ENCODE data around the gene SLC25A30. TPM values are rescaled to one million over a fixed set of nuclear protein-coding genes. Genes with fewer than 3 reads are reported as not detected.

The SLC25A30 gene
- total and polyA plus RNA-seq, 2 of the 13 experiments (the other 11 are each of a cell fraction or from before 2014, with no cell fraction given) = 19.6 to 22.5 TPM

DNA sequence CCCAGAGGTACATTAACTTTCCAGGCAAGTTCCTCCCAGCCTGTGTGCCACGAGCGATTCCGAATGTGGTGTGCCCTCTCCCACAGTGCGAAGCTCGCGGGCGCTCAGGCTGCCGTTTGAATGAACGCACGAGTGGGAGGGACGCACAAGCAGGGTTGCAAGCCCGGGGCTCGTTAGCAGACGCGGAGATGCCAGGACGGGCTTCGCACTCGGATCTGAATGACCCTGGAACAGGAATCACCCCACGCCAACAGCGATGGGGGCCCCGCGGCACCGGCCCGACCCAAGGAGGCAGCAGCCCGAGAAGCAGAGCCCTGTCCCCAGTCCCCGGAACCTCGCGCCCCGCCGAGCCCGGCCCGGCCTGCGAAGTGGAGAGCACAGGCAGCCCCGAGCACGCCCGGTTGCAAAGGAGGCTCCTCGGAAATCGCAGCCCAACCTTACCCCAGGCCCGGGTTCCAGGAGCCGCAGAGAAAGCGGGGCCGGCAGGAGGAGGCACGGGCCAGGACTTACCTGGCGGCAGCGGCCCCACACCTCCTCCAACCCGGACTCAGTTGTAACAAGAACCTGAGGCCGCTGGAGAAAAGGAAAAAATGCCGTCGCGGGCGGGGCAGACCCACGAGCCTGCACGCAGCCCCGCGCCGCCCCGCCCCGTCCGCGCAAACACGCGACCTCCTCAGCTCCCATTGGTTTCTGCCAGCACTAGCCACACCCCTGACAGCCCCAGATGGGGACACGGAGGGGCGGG is at the start of gene SLC25A30 (continued):
- TF ChIP-seq MYPOP (CRISPR knock-in tag; IDR thresholded peaks at IDR 0.05) (peak; percentile 67; the same call in 1 of the 2 replicates), ZNF629 (CRISPR knock-in tag; conservative IDR thresholded peaks at IDR 0.05) (peak; percentile 41; the same call in 1 of the 2 replicates), CREBL2 (CRISPR knock-in tag; IDR thresholded peaks at IDR 0.05; ENCODE audit: borderline replicate concordance) (no peak), GLI4 (CRISPR knock-in tag; IDR thresholded peaks at IDR 0.05; ENCODE audit: borderline replicate concordance) (no peak), ZNF781 (CRISPR knock-in tag; IDR thresholded peaks at IDR 0.05; ENCODE audit: borderline replicate concordance, not compliant biosample characterization) (peak; percentile 63), ZNF224 (CRISPR knock-in tag; IDR thresholded peaks at IDR 0.05) (no peak; the same call in 1 of the 2 replicates), PATZ1 (CRISPR knock-in tag; IDR thresholded peaks at IDR 0.05) (no peak; the same call in 1 of the 2 replicates), GATA4 (IDR thresholded peaks at IDR 0.05; ENCODE audit: borderline replicate concordance, low read depth) (peak; percentile 61; the same call in 1 of the 2 replicates), FOXO4 (CRISPR knock-in tag; conservative IDR thresholded peaks at IDR 0.05) (0 out of 2 replicates have a peak, but pooled peaks have one; percentile 76), DR1 (CRISPR knock-in tag; IDR thresholded peaks at IDR 0.05) (peak; percentile 55; the same call in 1 of the 2 replicates), ZNF776 (CRISPR knock-in tag; IDR thresholded peaks at IDR 0.05) (no peak; the same call in 1 of the 2 replicates), HNF1B (CRISPR knock-in tag; IDR thresholded peaks at IDR 0.05) (peak; percentile 89), CC2D1A (CRISPR knock-in tag; IDR thresholded peaks at IDR 0.05) (no peak), KAT7 (CRISPR knock-in tag; IDR thresholded peaks at IDR 0.05; ENCODE audit: borderline replicate concordance) (0 out of 2 replicates have a peak, but pooled peaks have one; percentile 35), KLF16 (CRISPR knock-in tag; IDR thresholded peaks at IDR 0.05) (peak in 1 of 2 experiments; percentile 57; a peak in 1 of 4 replicates)
- TF ChIP-seq, protein P1, sequence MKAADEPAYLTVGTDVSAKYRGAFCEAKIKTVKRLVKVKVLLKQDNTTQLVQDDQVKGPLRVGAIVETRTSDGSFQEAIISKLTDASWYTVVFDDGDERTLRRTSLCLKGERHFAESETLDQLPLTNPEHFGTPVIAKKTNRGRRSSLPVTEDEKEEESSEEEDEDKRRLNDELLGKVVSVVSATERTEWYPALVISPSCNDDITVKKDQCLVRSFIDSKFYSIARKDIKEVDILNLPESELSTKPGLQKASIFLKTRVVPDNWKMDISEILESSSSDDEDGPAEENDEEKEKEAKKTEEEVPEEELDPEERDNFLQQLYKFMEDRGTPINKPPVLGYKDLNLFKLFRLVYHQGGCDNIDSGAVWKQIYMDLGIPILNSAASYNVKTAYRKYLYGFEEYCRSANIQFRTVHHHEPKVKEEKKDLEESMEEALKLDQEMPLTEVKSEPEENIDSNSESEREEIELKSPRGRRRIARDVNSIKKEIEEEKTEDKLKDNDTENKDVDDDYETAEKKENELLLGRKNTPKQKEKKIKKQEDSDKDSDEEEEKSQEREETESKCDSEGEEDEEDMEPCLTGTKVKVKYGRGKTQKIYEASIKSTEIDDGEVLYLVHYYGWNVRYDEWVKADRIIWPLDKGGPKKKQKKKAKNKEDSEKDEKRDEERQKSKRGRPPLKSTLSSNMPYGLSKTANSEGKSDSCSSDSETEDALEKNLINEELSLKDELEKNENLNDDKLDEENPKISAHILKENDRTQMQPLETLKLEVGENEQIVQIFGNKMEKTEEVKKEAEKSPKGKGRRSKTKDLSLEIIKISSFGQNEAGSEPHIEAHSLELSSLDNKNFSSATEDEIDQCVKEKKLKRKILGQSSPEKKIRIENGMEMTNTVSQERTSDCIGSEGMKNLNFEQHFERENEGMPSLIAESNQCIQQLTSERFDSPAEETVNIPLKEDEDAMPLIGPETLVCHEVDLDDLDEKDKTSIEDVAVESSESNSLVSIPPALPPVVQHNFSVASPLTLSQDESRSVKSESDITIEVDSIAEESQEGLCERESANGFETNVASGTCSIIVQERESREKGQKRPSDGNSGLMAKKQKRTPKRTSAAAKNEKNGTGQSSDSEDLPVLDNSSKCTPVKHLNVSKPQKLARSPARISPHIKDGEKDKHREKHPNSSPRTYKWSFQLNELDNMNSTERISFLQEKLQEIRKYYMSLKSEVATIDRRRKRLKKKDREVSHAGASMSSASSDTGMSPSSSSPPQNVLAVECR (CRISPR knock-in tag; IDR thresholded peaks at IDR 0.05; ENCODE audit: borderline replicate concordance) = peak; percentile 83; the same call in 1 of the 2 replicates

All from HepG2 (cell line).